Measurements from ENCODE around the gene MACROD2. TPM values are rescaled to one million over a fixed set of nuclear protein-coding genes. Genes with fewer than 3 reads are reported as not detected.

The MACROD2 gene
- total and polyA plus RNA-seq, 9 donors: 3.7 to 25.5 (median 7.8) TPM

DNA sequence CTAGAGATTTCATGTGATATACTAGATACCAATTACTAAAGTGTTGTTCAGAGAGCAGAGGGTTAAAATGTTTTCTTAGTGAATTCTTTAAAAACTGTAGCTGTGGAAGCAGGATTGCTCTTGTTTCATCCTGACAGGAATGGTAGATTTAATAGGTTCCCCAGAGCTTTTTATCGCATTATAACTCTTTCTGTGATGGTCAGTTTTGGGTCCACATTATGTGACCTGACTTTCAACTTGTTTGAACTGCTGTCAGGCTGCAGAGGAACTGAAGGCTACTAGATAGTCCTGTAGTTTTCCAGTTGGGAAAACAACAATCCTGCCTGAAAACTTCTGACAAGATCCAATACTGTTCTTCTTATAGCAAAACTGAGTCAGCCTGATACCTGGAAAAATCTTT lies 671.4 kb downstream of the MACROD2 start:
- TF ChIP-seq EP300 (IDR thresholded peaks at IDR 0.05): no peak
- TF ChIP-seq, protein P1, sequence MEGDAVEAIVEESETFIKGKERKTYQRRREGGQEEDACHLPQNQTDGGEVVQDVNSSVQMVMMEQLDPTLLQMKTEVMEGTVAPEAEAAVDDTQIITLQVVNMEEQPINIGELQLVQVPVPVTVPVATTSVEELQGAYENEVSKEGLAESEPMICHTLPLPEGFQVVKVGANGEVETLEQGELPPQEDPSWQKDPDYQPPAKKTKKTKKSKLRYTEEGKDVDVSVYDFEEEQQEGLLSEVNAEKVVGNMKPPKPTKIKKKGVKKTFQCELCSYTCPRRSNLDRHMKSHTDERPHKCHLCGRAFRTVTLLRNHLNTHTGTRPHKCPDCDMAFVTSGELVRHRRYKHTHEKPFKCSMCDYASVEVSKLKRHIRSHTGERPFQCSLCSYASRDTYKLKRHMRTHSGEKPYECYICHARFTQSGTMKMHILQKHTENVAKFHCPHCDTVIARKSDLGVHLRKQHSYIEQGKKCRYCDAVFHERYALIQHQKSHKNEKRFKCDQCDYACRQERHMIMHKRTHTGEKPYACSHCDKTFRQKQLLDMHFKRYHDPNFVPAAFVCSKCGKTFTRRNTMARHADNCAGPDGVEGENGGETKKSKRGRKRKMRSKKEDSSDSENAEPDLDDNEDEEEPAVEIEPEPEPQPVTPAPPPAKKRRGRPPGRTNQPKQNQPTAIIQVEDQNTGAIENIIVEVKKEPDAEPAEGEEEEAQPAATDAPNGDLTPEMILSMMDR (IDR thresholded peaks at IDR 0.05): no peak
- no peak for TF ChIP-seq POLR2A (IDR thresholded peaks at IDR 0.05)
- intact Hi-C loops (cut with DNase I): no loop called here
- H3K27ac ChIP-seq: no peak overlapping the region

DNA sequence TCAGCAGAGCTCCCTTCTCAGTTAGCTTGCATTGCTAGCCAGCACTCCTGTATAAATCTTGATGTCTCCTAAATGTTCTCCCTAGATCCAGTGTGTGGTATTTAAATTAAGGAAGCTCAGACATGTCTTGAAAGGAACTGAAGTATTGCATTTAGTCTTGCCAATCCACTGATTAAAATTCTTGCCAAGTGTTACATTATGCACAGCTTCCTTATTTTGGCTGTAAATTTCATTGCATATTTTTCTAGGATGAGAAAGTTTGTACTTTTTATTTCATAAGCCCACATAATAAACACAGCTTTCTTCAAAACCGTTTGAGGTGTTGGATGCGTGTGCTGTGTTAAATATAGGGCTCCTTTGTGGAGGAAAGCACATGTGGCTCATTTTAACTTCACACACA lies 671.9 kb downstream of the MACROD2 start:
- no peaks in the 10 kb centered on the region for H3K27me3 ChIP-seq
- H3K27ac ChIP-seq: no peak overlapping the region
- intact Hi-C loops (cut with DNase I): no loop called here
- H3K9me3 ChIP-seq: no peaks in the 10 kb centered on the region
- TF ChIP-seq POLR2A (IDR thresholded peaks at IDR 0.05): no peak
- TF ChIP-seq, protein P1 (IDR thresholded peaks at IDR 0.05): no peak
- TF ChIP-seq EP300 (IDR thresholded peaks at IDR 0.05): no peak
- no peak for DNase-seq
- peaks cover 1% of the 10 kb centered on the region for H3K4me1 ChIP-seq (ENCODE audit: insufficient read depth)
- H3K36me3 ChIP-seq: no peaks in the 10 kb centered on the region
- 30 to 45% (median 35%) methylated on average over 2 of the region's 2 CpGs for WGBS, 3 donors
- H3K4me3 ChIP-seq: no peak overlapping the region

More for the DNA sequence above, 671.4 kb downstream of the MACROD2 start:
- WGBS, 3 donors: 50 to 67% (median 63%) methylated on average over 1 of the region's 1 CpG
- H3K4me1 ChIP-seq (ENCODE audit: insufficient read depth): peaks cover 1% of the 10 kb centered on the region
- no peaks in the 10 kb centered on the region for H3K9me3 ChIP-seq
- H3K27me3 ChIP-seq: no peaks in the 10 kb centered on the region
- no peaks in the 10 kb centered on the region for H3K36me3 ChIP-seq
- DNase-seq: no peak
- no peak overlapping the region for H3K4me3 ChIP-seq

DNA sequence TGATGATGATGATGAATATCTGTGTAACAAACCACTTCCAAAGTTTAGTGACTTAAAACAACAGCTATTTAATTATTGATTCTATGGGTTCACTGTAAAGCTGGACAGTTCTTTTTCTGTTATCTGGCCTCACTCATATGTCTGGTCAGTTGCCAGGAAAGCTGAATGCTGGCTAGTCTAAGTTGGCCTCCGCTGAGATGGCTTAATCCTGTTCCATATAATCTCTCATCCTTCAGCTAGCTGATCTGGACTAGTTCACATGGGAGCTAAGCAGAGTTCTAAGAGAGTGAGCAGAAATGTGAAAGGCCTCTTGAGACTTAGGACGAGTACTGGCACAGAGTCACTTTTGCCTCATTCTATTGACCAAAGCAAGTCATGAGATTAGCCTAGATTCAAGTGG lies 676.8 kb downstream of the MACROD2 start:
- intact Hi-C loops (cut with DNase I): no loop called here
- Histone ChIP-seq H3K27ac (no peak overlapping the region), H3K9me3 (no peaks in the 10 kb centered on the region), H3K4me1 (ENCODE audit: insufficient read depth) (no peaks in the 10 kb centered on the region), H3K36me3 (no peaks in the 10 kb centered on the region), H3K27me3 (no peaks in the 10 kb centered on the region), H3K4me3 (no peak overlapping the region)
- no peak for DNase-seq
- 65 to 83% (median 81%) methylated on average over 2 of the region's 2 CpGs for WGBS, 3 donors
- TF ChIP-seq POLR2A (IDR thresholded peaks at IDR 0.05): no peak
- no peak for TF ChIP-seq EP300 (IDR thresholded peaks at IDR 0.05)
- TF ChIP-seq, protein P1 (IDR thresholded peaks at IDR 0.05): no peak

DNA sequence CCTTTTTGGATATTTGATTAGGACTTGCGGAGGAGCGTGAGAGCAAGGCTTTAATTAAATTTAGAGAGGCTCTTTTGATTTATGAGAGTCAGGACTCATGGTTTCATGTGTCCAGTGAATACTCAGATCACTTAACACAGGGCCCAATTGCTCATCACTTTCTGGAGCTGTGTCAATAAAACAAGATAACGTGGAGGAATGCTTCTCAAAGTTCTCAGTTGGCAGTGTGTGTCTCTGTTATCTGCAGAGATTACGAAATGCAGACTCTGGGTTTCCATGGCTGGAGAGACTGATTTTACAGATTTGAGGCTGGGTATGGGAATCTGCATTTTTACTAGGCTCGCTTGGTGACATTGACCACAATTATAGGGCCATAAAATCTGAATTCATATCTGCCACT lies 677.8 kb downstream of the MACROD2 start:
- H3K27ac ChIP-seq: no peak overlapping the region
- H3K9me3 ChIP-seq: no peaks in the 10 kb centered on the region
- no peak for TF ChIP-seq EP300 (IDR thresholded peaks at IDR 0.05)
- no peak for TF ChIP-seq POLR2A (IDR thresholded peaks at IDR 0.05)
- TF ChIP-seq, protein P1 (IDR thresholded peaks at IDR 0.05): no peak
- no peaks in the 10 kb centered on the region for H3K27me3 ChIP-seq
- 70 to 78% (median 73%) methylated on average over 5 of the region's 5 CpGs for WGBS, 3 donors
- no peak for DNase-seq
- H3K36me3 ChIP-seq: no peaks in the 10 kb centered on the region
- no peak overlapping the region for H3K4me3 ChIP-seq
- intact Hi-C loops (cut with DNase I): no loop called here
- H3K4me1 ChIP-seq (ENCODE audit: insufficient read depth): no peaks in the 10 kb centered on the region

Measured in ovary (tissue), 9 donors.